GM13976 (cell line): ENCODE measurements around the gene SLC45A2.

Experiments
- DNase-seq: peaks from one replicate; pipeline ENCODE4 v3.0.0; 2012; ENCODE audit warnings: low spot score
- CTCF ChIP-seq: IDR thresholded peaks from 2 replicates; pipeline ENCODE4 v1.5.1; 2012; ENCODE audit warnings: borderline replicate concordance, mild to moderate bottlenecking; ENCODE audit not compliant: insufficient read depth; ENCODE audit errors: extremely low read depth, missing control alignments, control extremely low read depth
- in situ Hi-C: fragments of 300-500 bp; cut with MboI; formaldehyde crosslinking; loops from one replicate; pipeline ENCODE4 v1.12.0; 2022; ENCODE audit warnings: low sequenced_read_pairs, mixed read lengths, inconsistent platforms; ENCODE audit not compliant: unreplicated experiment

Gene SLC45A2

GRCh38 chr5:33992864-33993263, 8.4 kb upstream of the SLC45A2 start:
- DNase-seq, result no peak
- TF ChIP-seq CTCF, result no peak
- in situ Hi-C loops, result no loop called here

- TF ChIP-seq CTCF, result no peak
- in situ Hi-C loops, result no loop called here
- DNase-seq, result no peak
Measured at GRCh38 chr5:33985447-33985846, 954 bp upstream of the SLC45A2 start.

- DNase-seq, result no peak
- TF ChIP-seq CTCF, result no peak
- in situ Hi-C loops, result no loop called here
Measured at GRCh38 chr5:33984178-33984577, 315 bp downstream of the SLC45A2 start.

GRCh38 chr5:33981408-33982162, 2.9 kb downstream of the SLC45A2 start:
- DNase-seq, result no peak
- no peak for TF ChIP-seq CTCF
- in situ Hi-C loops, result no loop called here

- TF ChIP-seq CTCF, result no peak
- DNase-seq, result no peak
- in situ Hi-C loops, result no loop called here
Measured at GRCh38 chr5:33980030-33980429, 4.5 kb downstream of the SLC45A2 start.

GRCh38 chr5:33978306-33978705, 6.2 kb downstream of the SLC45A2 start:
- no peak for DNase-seq
- in situ Hi-C loops, result no loop called here
- TF ChIP-seq CTCF, result no peak
